ENCODE data around the gene OTOG. TPM values are rescaled to one million over a fixed set of nuclear protein-coding genes. Genes with fewer than 3 reads are reported as not detected.

Gene OTOG
- total and polyA plus RNA-seq, 12 donors, result not detected

- no peak for DNase-seq
- Histone ChIP-seq H3K27me3 (no peaks in the 10 kb centered on the region), H3K4me1 (replicated peaks in 1 of 2) (no peaks in the 10 kb centered on the region), H3K27ac (no peak overlapping the region), H3K9me3 (replicated peaks in 1 of 3) (no peaks in the 10 kb centered on the region), H3K4me3 (no peak overlapping the region), H3K36me3 (replicated peaks in 1 of 2) (no peaks in the 10 kb centered on the region)
- intact Hi-C loops (cut with DNase I), result no loop called here
- TF ChIP-seq POLR2A (IDR thresholded peaks at IDR 0.05), result no peak
- TF ChIP-seq CTCF (IDR thresholded peaks at IDR 0.05), result no peak
- WGBS, 4 donors, result 64 to 75% (median 74%) methylated on average over 2 of the region's 2 CpGs
These were observed 17.6 kb downstream of the OTOG start for GRCh38 chr11:17564687-17565042.

- H3K36me3 ChIP-seq (replicated peaks in 1 of 2), result no peaks in the 10 kb centered on the region
- no peaks in the 10 kb centered on the region for H3K9me3 ChIP-seq (replicated peaks in 1 of 3)
- no peak overlapping the region for H3K4me3 ChIP-seq
- peak in 1 of 7 donors; percentile 5 for DNase-seq
- 76 to 83% (median 77%) methylated on average over 4 of the region's 4 CpGs for WGBS, 4 donors
- H3K27ac ChIP-seq, result no peak overlapping the region
- intact Hi-C loops (cut with DNase I), result no loop called here
- TF ChIP-seq CTCF (IDR thresholded peaks at IDR 0.05) (no peak), POLR2A (IDR thresholded peaks at IDR 0.05) (no peak)
- H3K27me3 ChIP-seq, result no peaks in the 10 kb centered on the region
- H3K4me1 ChIP-seq (replicated peaks in 1 of 2), result no peaks in the 10 kb centered on the region
These were observed 21.9 kb downstream of the OTOG start for GRCh38 chr11:17568944-17569343.

GRCh38 chr11:17570034-17570433 is 23.0 kb downstream of the OTOG start:
- TF ChIP-seq POLR2A (IDR thresholded peaks at IDR 0.05) (no peak), CTCF (IDR thresholded peaks at IDR 0.05) (no peak)
- Histone ChIP-seq H3K27me3 (no peaks in the 10 kb centered on the region), H3K36me3 (replicated peaks in 1 of 2) (no peaks in the 10 kb centered on the region), H3K27ac (no peak overlapping the region), H3K9me3 (replicated peaks in 1 of 3) (no peaks in the 10 kb centered on the region), H3K4me1 (replicated peaks in 1 of 2) (no peaks in the 10 kb centered on the region), H3K4me3 (no peak overlapping the region)
- 85 to 90% (median 87%) methylated on average over 17 to 23 of the region's 23 CpGs for WGBS, 4 donors
- no peak for DNase-seq
- intact Hi-C loops (cut with DNase I), result no loop called here

- no peaks in the 10 kb centered on the region for H3K36me3 ChIP-seq (replicated peaks in 1 of 2)
- no peaks in the 10 kb centered on the region for H3K9me3 ChIP-seq (replicated peaks in 1 of 3)
- DNase-seq, result no peak
- H3K4me3 ChIP-seq, result no peak overlapping the region
- no peaks in the 10 kb centered on the region for H3K4me1 ChIP-seq (replicated peaks in 1 of 2)
- no peak overlapping the region for H3K27ac ChIP-seq
- no peaks in the 10 kb centered on the region for H3K27me3 ChIP-seq
- 75 to 88% (median 81%) methylated on average over 14 of the region's 14 CpGs for WGBS, 4 donors
- TF ChIP-seq CTCF (IDR thresholded peaks at IDR 0.05), result no peak
- TF ChIP-seq POLR2A (IDR thresholded peaks at IDR 0.05), result no peak
- intact Hi-C loops (cut with DNase I), result no loop called here
These were observed 24.6 kb downstream of the OTOG start for GRCh38 chr11:17571431-17572358.
